C4-2B (cell line): ENCODE measurements around the gene RRP12.

ENCODE experiments used
- ZFX ChIP-seq: fragments of 450-650 bp; IDR thresholded peaks from 2 replicates; pipeline ENCODE4 v1.6.1; 2017
- TF ChIP-seq, protein P1 (sequence below): fragments of 450-650 bp; conservative IDR thresholded peaks from 2 replicates; pipeline ENCODE4 v1.5.1; 2017; ENCODE audit warnings: mild to moderate bottlenecking

DNA sequence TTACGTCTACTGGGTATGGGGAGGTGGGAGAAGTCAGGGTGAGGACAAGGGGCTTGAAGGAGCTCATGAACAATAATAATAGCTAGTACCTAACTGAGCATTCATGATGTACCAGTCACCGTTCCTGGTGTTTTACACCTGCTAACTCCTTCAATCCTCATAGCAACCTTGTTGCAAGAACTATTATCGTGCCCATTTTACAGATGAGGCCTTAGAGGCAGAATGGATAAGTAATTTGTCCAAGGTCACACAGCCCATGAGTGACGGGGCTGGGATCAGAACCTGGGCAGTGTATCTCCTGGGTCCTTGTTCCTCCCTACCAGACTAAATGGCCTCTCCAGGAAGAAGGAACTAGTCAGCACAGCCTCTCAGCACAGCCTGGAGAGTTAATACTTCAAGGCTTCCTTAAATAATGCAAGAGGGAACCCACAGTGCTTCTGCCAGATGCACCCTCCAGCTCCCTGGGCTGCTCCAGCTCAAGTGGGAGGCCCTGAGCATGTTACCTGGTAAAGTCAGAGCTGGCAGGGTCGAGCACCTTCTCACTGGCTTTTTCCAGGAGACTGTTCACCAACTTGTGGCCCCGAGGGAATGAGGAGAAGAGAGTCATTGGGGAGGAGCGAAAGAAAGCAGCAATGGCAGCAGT is 28.8 kb downstream of the RRP12 start:
- TF ChIP-seq, protein P1, sequence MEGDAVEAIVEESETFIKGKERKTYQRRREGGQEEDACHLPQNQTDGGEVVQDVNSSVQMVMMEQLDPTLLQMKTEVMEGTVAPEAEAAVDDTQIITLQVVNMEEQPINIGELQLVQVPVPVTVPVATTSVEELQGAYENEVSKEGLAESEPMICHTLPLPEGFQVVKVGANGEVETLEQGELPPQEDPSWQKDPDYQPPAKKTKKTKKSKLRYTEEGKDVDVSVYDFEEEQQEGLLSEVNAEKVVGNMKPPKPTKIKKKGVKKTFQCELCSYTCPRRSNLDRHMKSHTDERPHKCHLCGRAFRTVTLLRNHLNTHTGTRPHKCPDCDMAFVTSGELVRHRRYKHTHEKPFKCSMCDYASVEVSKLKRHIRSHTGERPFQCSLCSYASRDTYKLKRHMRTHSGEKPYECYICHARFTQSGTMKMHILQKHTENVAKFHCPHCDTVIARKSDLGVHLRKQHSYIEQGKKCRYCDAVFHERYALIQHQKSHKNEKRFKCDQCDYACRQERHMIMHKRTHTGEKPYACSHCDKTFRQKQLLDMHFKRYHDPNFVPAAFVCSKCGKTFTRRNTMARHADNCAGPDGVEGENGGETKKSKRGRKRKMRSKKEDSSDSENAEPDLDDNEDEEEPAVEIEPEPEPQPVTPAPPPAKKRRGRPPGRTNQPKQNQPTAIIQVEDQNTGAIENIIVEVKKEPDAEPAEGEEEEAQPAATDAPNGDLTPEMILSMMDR = no peak
- no peak for TF ChIP-seq ZFX
